ENCODE results near the gene MAP2K6. TPM values are rescaled to one million over a fixed set of nuclear protein-coding genes. Genes with fewer than 3 reads are reported as not detected.

The MAP2K6 gene
- total RNA-seq, 1 experiment from 2014 or later, result 17.7 TPM

- Histone ChIP-seq H4K91ac (ENCODE audit: insufficient read length, low read depth, low read length) (no peak overlapping the region), H2BK120ac (ENCODE audit: low read depth, low read length, poor library complexity, severe bottlenecking) (no peak overlapping the region), H3K4me2 (ENCODE audit: insufficient read depth, insufficient read length, low read length) (no peak overlapping the region), H3K79me2 (ENCODE audit: insufficient read depth, low read length) (no peaks in the 10 kb centered on the region), H3K23me2 (ENCODE audit: insufficient read length, low read depth, low read length, poor library complexity, severe bottlenecking) (no peaks in the 10 kb centered on the region), H3T11ph (ENCODE audit: low read length) (no peak overlapping the region), H3K27me3 (ENCODE audit: insufficient read depth, low read length) (no peaks in the 10 kb centered on the region; the same call in 1 of the 2 replicates), H4K20me1 (ENCODE audit: control insufficient read depth, insufficient read depth, insufficient read length) (no peaks in the 10 kb centered on the region), H4K5ac (ENCODE audit: insufficient read length, low read depth, low read length) (no peak overlapping the region), H2BK20ac (ENCODE audit: low read depth, low read length, poor library complexity, severe bottlenecking) (no peak overlapping the region), H3K14ac (ENCODE audit: insufficient read depth, low read length) (no peak overlapping the region), H4K8ac (replicated peaks; ENCODE audit: insufficient read length, low read depth, low read length) (no peak overlapping the region), H3K4ac (ENCODE audit: low read depth, low read length) (no peak overlapping the region), H2BK15ac (ENCODE audit: low read depth, low read length) (no peak overlapping the region), H3K18ac (ENCODE audit: insufficient read length, low read depth, low read length) (no peak overlapping the region), H2AFZ (ENCODE audit: low read length) (no peak overlapping the region), H2BK5ac (ENCODE audit: insufficient read length, low read length) (no peak overlapping the region), H2AK5ac (ENCODE audit: insufficient read length, low read length) (no peak overlapping the region), H3K4me1 (ENCODE audit: insufficient read depth, low read length) (no peaks in the 10 kb centered on the region), H3K27ac (ENCODE audit: insufficient read length, low read depth, low read length) (no peak overlapping the region), H2BK12ac (ENCODE audit: insufficient read length, low read depth, low read length) (no peak overlapping the region), H3K23ac (ENCODE audit: insufficient read length, low read depth, low read length) (no peak overlapping the region), H3K9ac (ENCODE audit: extremely low read depth, insufficient read length, low read length) (no peak overlapping the region), H3K56ac (ENCODE audit: insufficient read length, low read depth, low read length) (no peak overlapping the region), H3K9me3 (ENCODE audit: control insufficient read depth, low read depth, low read length) (no peaks in the 10 kb centered on the region), H3K79me1 (ENCODE audit: insufficient read depth, low read depth, low read length, poor library complexity, severe bottlenecking) (no peaks in the 10 kb centered on the region)
- H3K4me3 Mint-ChIP-seq, result no peak overlapping the region
- no peak for TF ChIP-seq CTCF (conservative IDR thresholded peaks at IDR 0.05)
- H3K4me1 Mint-ChIP-seq, result no peaks in the 10 kb centered on the region
- H3K9me3 Mint-ChIP-seq, result no peaks in the 10 kb centered on the region
- H3K36me3 Mint-ChIP-seq (ENCODE audit: insufficient read depth in 1 of 3, low read depth in 3 of 3), result no peaks in the 10 kb centered on the region
- H3K27ac Mint-ChIP-seq, result no peak overlapping the region
- WGBS (ENCODE audit: extremely low coverage, insufficient read length, low lambda C conversion rate), result no CpG with 5 or more reads among the region's 15 CpGs
- no peak for DNase-seq
- no peaks in the 10 kb centered on the region for H3K27me3 Mint-ChIP-seq (ENCODE audit: low read depth)
These were observed 23.5 kb upstream of the MAP2K6 start for GRCh38 chr17:69390795-69391501.
